Upper lobe of left lung (tissue), 6 donors: ENCODE measurements around the gene TSPAN2. TPM values are rescaled to one million over a fixed set of nuclear protein-coding genes. Genes with fewer than 3 reads are reported as not detected.

Source experiments
- ATAC-seq, 2 donors: fragments of 200-7000 bp; cut with Tn5 transposase; one replicate each; pipeline ENCODE4 v1.9.1; 2022; ENCODE audit warnings: mild to moderate bottlenecking in 2 of 2, moderate library complexity in 2 of 2; ENCODE audit not compliant: low FRiP score in 2 of 2
- DNase-seq, 2 donors: peaks; one replicate each; pipeline ENCODE4 v3.0.0-alpha.2; 2019 to 2020
- H3K27ac ChIP-seq, 4 donors: fragments of 200-600 bp; sonication (generic); one replicate each; pipeline ENCODE4 v1.5.1; 2016 to 2019
- H3K27me3 ChIP-seq, 4 donors: fragments of 200-600 bp; sonication (generic); one replicate each; pipeline ENCODE4 v1.5.1; 2017 to 2019
- H3K36me3 ChIP-seq, 4 donors: fragments of 200-600 bp; sonication (generic); one replicate each; pipeline ENCODE4 v1.5.1; 2016 to 2019
- H3K4me1 ChIP-seq, 4 donors: fragments of 200-600 bp; sonication (generic); one replicate each; pipeline ENCODE4 v1.5.1; 2018 to 2019
- H3K4me3 ChIP-seq, 4 donors: fragments of 200-600 bp; sonication (generic); one replicate each; pipeline ENCODE4 v1.5.1; 2017 to 2019; ENCODE audit warnings: mild to moderate bottlenecking in 2 of 4, moderate library complexity in 1 of 4
- H3K9me3 ChIP-seq, 4 donors: fragments of 200-600 bp; sonication (generic); one replicate each; pipeline ENCODE4 v1.5.1; 2018 to 2019
- EP300 ChIP-seq, 4 donors: sonication (generic); formaldehyde crosslinking; IDR thresholded peaks; one replicate each; pipeline ENCODE4 v1.5.1; 2017; ENCODE audit warnings: antibody characterized with exemption in 4 of 4, control low read depth in 2 of 4
- POLR2A ChIP-seq, 4 donors: fragments of 450-650 bp; IDR thresholded peaks; one replicate each; pipeline ENCODE4 v1.5.1; 2016 to 2017; ENCODE audit warnings: antibody characterized with exemption in 4 of 4, mild to moderate bottlenecking in 2 of 4
- POLR2AphosphoS5 ChIP-seq, 2 donors: sonication (generic); formaldehyde crosslinking; IDR thresholded peaks; one replicate each; pipeline ENCODE4 v1.5.1; 2017; ENCODE audit warnings: antibody characterized with exemption in 2 of 2
- WGBS, 2 donors: methylation state at CpG; one replicate each; pipeline ENCODE4 v1.1.5; 2017 to 2018; 5-methylcytosine and 5-hydroxymethylcytosine counted together
- total RNA-seq, 6 donors: library from RNA; depleted of rRNA in 4 of 6; stranded (reverse); fragments of >200 nt in 4 of 6; gene quantifications; one replicate each; pipeline versions ENCODE4 v1.1.0 to v1.2.1, GENCODE V29; 2016 to 2021
- TF ChIP-seq, protein P1 (sequence below), 6 experiments: fragments of 450-650 bp in 4 of 6; fragments of 200-600 bp in 2 of 6; sonication (generic) in 2 of 6; IDR thresholded peaks; one replicate each; pipeline ENCODE4 v1.5.1; 2016 to 2019; ENCODE audit warnings: antibody characterized with exemption in 6 of 6
- donor health status: DM: no; HTN: no; CAD: no; lungs with moderate emphysema.
- donor health status: DM: no; HTN: yes; CAD: no; lungs with severe emphysema.

Gene TSPAN2
- total RNA-seq, result 10 to 100 TPM in 1 of 6 donors, 1 to 10 TPM in 5; 1.7 to 13.7 (median 4.5) TPM

DNA sequence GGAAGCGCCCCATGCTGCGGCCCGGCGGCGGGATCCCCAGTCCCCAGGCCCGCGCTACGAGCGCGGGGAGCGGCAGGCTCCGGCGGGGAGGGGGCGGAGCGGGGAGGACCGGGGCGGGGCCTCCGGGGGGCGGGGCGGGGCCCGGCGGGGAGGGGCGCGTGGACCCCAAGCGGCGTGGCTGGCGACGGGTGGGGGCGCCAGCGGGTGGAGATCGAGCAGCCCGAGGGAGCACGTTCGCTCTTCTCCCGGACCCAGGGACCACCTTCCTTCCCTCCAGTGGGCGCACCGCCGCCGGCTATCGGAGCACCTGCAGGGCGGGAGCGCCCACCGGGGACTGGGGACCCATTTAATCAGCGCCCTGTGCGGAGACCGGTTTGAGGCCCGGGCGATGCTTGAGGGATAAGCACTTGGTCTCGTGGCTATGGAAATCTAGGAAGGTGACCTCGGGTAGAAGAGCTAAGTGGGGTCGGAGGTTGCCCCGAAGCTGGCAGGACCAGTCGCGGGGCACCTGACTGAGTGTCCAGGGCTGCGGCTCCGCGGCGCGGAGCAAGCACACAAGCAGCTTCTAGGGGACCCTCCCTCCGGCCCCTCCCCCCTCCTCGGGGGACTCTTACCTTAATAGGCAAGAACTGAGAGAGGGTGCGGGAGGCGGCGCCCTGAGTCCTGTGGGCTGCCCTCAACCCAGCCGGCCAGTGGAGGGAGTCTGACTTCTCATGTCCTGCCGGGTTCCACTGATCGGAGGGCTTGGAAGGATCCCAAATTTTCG lies at the start of gene TSPAN2:
TSS of gene TSPAN2 (minus strand) at position 84 of the 766 bp plus-strand sequence. CDS start at position 13, 71 bp downstream.
- Histone ChIP-seq H3K27me3 (no peaks in the 10 kb centered on the region), H3K4me1 (peaks cover 12 to 33% (median 16%) of the 10 kb centered on the region in 4 donors), H3K27ac (peak within 1 kb of the TSS; percentile 58 to 88 (median 74)), H3K4me3 (peak within 1 kb of the TSS; percentile 42 to 81 (median 66)), H3K9me3 (no peaks in the 10 kb centered on the region), H3K36me3 (no peaks in the 10 kb centered on the region)
- DNase-seq (peak; percentile 75 to 90), ATAC-seq (peak; percentile 80 to 85)
- WGBS, 2 donors, result 0 to 1% methylated on average over 4 to 18 of the region's 68 CpGs
- TF ChIP-seq EP300 (IDR thresholded peaks at IDR 0.05), result no peak
- TF ChIP-seq, protein P1, sequence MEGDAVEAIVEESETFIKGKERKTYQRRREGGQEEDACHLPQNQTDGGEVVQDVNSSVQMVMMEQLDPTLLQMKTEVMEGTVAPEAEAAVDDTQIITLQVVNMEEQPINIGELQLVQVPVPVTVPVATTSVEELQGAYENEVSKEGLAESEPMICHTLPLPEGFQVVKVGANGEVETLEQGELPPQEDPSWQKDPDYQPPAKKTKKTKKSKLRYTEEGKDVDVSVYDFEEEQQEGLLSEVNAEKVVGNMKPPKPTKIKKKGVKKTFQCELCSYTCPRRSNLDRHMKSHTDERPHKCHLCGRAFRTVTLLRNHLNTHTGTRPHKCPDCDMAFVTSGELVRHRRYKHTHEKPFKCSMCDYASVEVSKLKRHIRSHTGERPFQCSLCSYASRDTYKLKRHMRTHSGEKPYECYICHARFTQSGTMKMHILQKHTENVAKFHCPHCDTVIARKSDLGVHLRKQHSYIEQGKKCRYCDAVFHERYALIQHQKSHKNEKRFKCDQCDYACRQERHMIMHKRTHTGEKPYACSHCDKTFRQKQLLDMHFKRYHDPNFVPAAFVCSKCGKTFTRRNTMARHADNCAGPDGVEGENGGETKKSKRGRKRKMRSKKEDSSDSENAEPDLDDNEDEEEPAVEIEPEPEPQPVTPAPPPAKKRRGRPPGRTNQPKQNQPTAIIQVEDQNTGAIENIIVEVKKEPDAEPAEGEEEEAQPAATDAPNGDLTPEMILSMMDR (IDR thresholded peaks at IDR 0.05), result peak in 4 of 6 experiments; percentile 6 to 29 (median 18)
- TF ChIP-seq POLR2AphosphoS5 (IDR thresholded peaks at IDR 0.05), result no peak
- peak in 1 of 4 donors; percentile 12 for TF ChIP-seq POLR2A (IDR thresholded peaks at IDR 0.05)

- peaks cover 0 to 3% (median 1%) of the 10 kb centered on the region in 4 donors for H3K4me1 ChIP-seq
- 11 to 14% methylated on average over 6 to 13 of the region's 13 CpGs for WGBS, 2 donors
- ATAC-seq (peak; percentile 91 to 93), DNase-seq (peak in 1 of 2 donors; percentile 88)
- H3K27ac ChIP-seq, result no peak overlapping the region
- H3K27me3 ChIP-seq, result no peaks in the 10 kb centered on the region
- no peaks in the 10 kb centered on the region for H3K9me3 ChIP-seq
- H3K36me3 ChIP-seq, result no peaks in the 10 kb centered on the region
- TF ChIP-seq, protein P1 (IDR thresholded peaks at IDR 0.05), result peak; percentile 71 to 92 (median 82)
- no peak for TF ChIP-seq EP300 (IDR thresholded peaks at IDR 0.05)
- H3K4me3 ChIP-seq, result no peak overlapping the region
These were observed 49.7 kb upstream of the TSPAN2 start for GRCh38 chr1:115138973-115139372.

DNA sequence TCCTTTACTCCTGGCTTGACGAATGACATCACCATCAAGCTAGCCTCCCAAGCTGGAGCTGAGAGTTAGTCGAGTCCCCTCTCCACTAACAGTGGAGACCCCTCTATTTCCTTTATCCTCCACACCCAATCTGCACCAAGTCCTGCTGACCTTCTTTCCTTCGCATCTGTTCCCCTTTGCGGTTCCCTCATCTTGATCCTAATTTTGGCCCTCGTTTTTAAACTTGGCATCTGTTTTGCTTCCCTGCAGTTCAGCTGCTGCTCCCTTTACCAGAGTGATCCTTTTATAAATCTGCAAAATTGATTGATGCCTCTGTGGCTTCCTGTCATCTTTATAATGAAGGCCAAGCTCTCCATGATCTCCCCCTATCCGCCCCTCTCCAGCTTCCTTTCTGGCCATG lies 49.0 kb upstream of the TSPAN2 start:
- H3K9me3 ChIP-seq, result no peaks in the 10 kb centered on the region

DNA sequence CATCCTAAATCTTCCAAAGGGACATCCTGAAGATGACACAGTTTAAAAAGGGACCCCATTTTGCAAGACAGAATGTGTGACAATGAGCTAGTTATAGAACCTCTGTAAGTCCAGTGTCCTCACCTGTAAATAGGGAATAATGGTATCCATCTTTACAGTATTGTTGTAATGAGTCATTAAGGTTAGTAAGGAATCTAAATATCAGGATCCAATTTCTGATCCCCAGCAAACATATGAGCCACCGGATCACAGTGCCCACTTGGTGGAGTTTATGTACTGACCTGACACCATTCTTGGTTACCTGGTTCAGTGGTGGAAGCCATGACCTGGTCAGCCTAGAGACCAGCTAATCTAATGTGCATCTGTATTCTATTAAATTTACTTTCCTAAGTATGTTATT lies 47.9 kb upstream of the TSPAN2 start:
- WGBS, 2 donors, result 74 to 88% methylated on average over 1 of the region's 1 CpG
- H3K27me3 ChIP-seq, result no peaks in the 10 kb centered on the region
- H3K4me1 ChIP-seq, result peaks cover 0 to 3% (median 1%) of the 10 kb centered on the region in 4 donors
- no peak for DNase-seq
- H3K4me3 ChIP-seq, result no peak overlapping the region
- no peak overlapping the region for H3K27ac ChIP-seq
- no peaks in the 10 kb centered on the region for H3K36me3 ChIP-seq
- H3K9me3 ChIP-seq, result no peaks in the 10 kb centered on the region
- ATAC-seq, result no peak
- TF ChIP-seq, protein P1 (IDR thresholded peaks at IDR 0.05), result no peak
- TF ChIP-seq POLR2AphosphoS5 (IDR thresholded peaks at IDR 0.05), result no peak
- no peak for TF ChIP-seq EP300 (IDR thresholded peaks at IDR 0.05)

More for the DNA sequence above, 49.0 kb upstream of the TSPAN2 start:
- Histone ChIP-seq H3K4me3 (no peak overlapping the region), H3K27me3 (no peaks in the 10 kb centered on the region), H3K27ac (no peak overlapping the region), H3K4me1 (peaks cover 0 to 3% (median 1%) of the 10 kb centered on the region in 4 donors), H3K36me3 (no peaks in the 10 kb centered on the region)
- ATAC-seq (no peak), DNase-seq (no peak)
- 66 to 70% methylated on average over 6 of the region's 6 CpGs for WGBS, 2 donors
- TF ChIP-seq POLR2A (IDR thresholded peaks at IDR 0.05) (no peak), POLR2AphosphoS5 (IDR thresholded peaks at IDR 0.05) (no peak), EP300 (IDR thresholded peaks at IDR 0.05) (no peak)
- TF ChIP-seq, protein P1 (IDR thresholded peaks at IDR 0.05), result no peak
